Measurements from ENCODE around the gene SERINC3. TPM values are rescaled to one million over a fixed set of nuclear protein-coding genes. Genes with fewer than 3 reads are reported as not detected.

The SERINC3 gene
- total and polyA plus RNA-seq, 2 experiments from 2014 or later, result 80.0 to 128 TPM

DNA sequence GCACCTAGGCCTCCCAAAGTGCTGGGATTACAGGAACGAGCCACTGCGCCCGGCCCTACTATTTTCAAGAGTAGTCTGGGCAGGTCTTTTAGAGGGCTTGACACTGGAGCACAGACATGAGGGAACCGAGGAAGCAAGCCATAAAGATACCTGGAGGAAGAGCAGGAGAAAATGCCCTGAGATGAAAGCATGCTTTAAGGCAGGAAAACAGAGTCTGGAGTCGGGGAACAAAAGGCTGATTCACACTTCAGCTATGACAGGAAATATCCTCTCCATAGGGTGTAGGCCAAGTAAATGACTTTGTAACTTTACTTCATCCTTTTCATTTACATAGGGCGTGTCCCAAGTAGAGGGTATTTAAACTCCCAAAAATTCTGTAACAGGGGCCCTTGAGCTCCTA lies 4.3 kb upstream of the SERINC3 start:
- Histone ChIP-seq H3K4me2 (no peak overlapping the region), H3K27me3 (no peaks in the 10 kb centered on the region), H3K9me2 (replicated peaks; ENCODE audit: insufficient read depth) (no peaks in the 10 kb centered on the region), H3K4me3 (no peak overlapping the region), H4K20me1 (ENCODE audit: insufficient read depth, poor library complexity, severe bottlenecking) (peaks cover 2% of the 10 kb centered on the region), H3K36me3 (replicated peaks; ENCODE audit: insufficient read depth, low read depth) (no peaks in the 10 kb centered on the region), H2AFZ (no peak overlapping the region), H3K9me3 (ENCODE audit: low read depth) (no peaks in the 10 kb centered on the region), H3K79me2 (peaks cover 8% of the 10 kb centered on the region), H3K27ac (peak overlapping the region; percentile 47), H3K4me1 (ENCODE audit: insufficient read depth) (peaks cover 1% of the 10 kb centered on the region)
- TF ChIP-seq CTCF (IDR thresholded peaks at IDR 0.05; ENCODE audit: poor library complexity), result no peak
- TF ChIP-seq EZH2phosphoT487 (IDR thresholded peaks at IDR 0.05; ENCODE audit: low read depth, severe bottlenecking, unreplicated experiment), result no peak
- no peak for TF ChIP-seq EZH2 (IDR thresholded peaks at IDR 0.05; ENCODE audit: borderline replicate concordance)
- no peak for DNase-seq (ENCODE audit: low spot score)
- WGBS (ENCODE audit: low lambda C conversion rate, missing lambda C conversion rate), result 60% methylated on average over 6 of the region's 6 CpGs

GRCh38 chr20:44523746-44524145 lies 1.9 kb upstream of the SERINC3 start:
- Histone ChIP-seq H3K36me3 (replicated peaks; ENCODE audit: insufficient read depth, low read depth) (no peaks in the 10 kb centered on the region), H4K20me1 (ENCODE audit: insufficient read depth, poor library complexity, severe bottlenecking) (peaks cover 25% of the 10 kb centered on the region), H3K9me3 (ENCODE audit: low read depth) (no peaks in the 10 kb centered on the region), H2AFZ (no peak overlapping the region), H3K4me2 (peak overlapping the region; percentile 44), H3K4me1 (ENCODE audit: insufficient read depth) (peaks cover 22% of the 10 kb centered on the region), H3K79me2 (peaks cover 30% of the 10 kb centered on the region), H3K4me3 (no peak overlapping the region), H3K27ac (peak overlapping the region; percentile 42), H3K27me3 (no peaks in the 10 kb centered on the region), H3K9me2 (replicated peaks; ENCODE audit: insufficient read depth) (no peaks in the 10 kb centered on the region)
- DNase-seq (ENCODE audit: low spot score), result no peak
- TF ChIP-seq EZH2 (IDR thresholded peaks at IDR 0.05; ENCODE audit: borderline replicate concordance), result no peak
- TF ChIP-seq EZH2phosphoT487 (IDR thresholded peaks at IDR 0.05; ENCODE audit: low read depth, severe bottlenecking, unreplicated experiment), result no peak
- TF ChIP-seq CTCF (IDR thresholded peaks at IDR 0.05; ENCODE audit: poor library complexity), result no peak
- 14% methylated on average over 4 of the region's 4 CpGs for WGBS (ENCODE audit: low lambda C conversion rate, missing lambda C conversion rate)

DNA sequence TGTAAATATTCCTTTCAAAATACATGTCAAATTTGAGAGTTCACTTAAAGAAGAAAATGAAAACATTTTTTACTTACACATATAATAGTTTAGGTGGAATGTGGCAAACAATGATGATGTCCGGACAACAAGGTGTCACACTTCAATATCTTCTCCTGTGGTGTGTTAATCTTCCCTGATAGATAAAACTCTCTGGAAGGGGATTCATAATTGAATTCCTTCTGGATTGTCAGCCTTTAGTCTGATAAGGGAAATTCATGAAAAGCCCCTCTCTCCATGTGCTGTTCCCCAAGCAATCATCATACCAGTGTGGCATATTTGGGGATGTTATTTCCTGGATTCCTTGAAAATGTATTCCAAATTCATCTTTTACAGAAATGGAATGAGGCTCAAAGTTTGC lies 971 bp upstream of the SERINC3 start:
- no peaks in the 10 kb centered on the region for H3K9me2 ChIP-seq (replicated peaks; ENCODE audit: insufficient read depth)
- no peaks in the 10 kb centered on the region for H3K27me3 ChIP-seq
- H3K79me2 ChIP-seq, result peaks cover 39% of the 10 kb centered on the region
- no peak for TF ChIP-seq CTCF (IDR thresholded peaks at IDR 0.05; ENCODE audit: poor library complexity)
- no peak for TF ChIP-seq EZH2phosphoT487 (IDR thresholded peaks at IDR 0.05; ENCODE audit: low read depth, severe bottlenecking, unreplicated experiment)
- no peak for TF ChIP-seq EZH2 (IDR thresholded peaks at IDR 0.05; ENCODE audit: borderline replicate concordance)
- H2AFZ ChIP-seq, result no peak overlapping the region
- H3K9me3 ChIP-seq (ENCODE audit: low read depth), result no peaks in the 10 kb centered on the region
- H3K4me3 ChIP-seq, result no peak overlapping the region
- DNase-seq (ENCODE audit: low spot score), result no peak
- H3K4me2 ChIP-seq, result no peak overlapping the region
- 55% methylated on average over 1 of the region's 1 CpG for WGBS (ENCODE audit: low lambda C conversion rate, missing lambda C conversion rate)
- H3K4me1 ChIP-seq (ENCODE audit: insufficient read depth), result peaks cover 22% of the 10 kb centered on the region
- peaks cover 32% of the 10 kb centered on the region for H4K20me1 ChIP-seq (ENCODE audit: insufficient read depth, poor library complexity, severe bottlenecking)
- H3K27ac ChIP-seq, result peak overlapping the region; percentile 50
- no peaks in the 10 kb centered on the region for H3K36me3 ChIP-seq (replicated peaks; ENCODE audit: insufficient read depth, low read depth)

- no peaks in the 10 kb centered on the region for H3K36me3 ChIP-seq (replicated peaks; ENCODE audit: insufficient read depth, low read depth)
- no peaks in the 10 kb centered on the region for H3K9me2 ChIP-seq (replicated peaks; ENCODE audit: insufficient read depth)
- H3K4me1 ChIP-seq (ENCODE audit: insufficient read depth), result peaks cover 25% of the 10 kb centered on the region
- H3K27ac ChIP-seq, result peak overlapping the region; percentile 99
- no peak overlapping the region for H2AFZ ChIP-seq
- WGBS (ENCODE audit: low lambda C conversion rate, missing lambda C conversion rate), result 78% methylated on average over 3 of the region's 3 CpGs
- peak overlapping the region; percentile 95 for H3K4me2 ChIP-seq
- H4K20me1 ChIP-seq (ENCODE audit: insufficient read depth, poor library complexity, severe bottlenecking), result peaks cover 51% of the 10 kb centered on the region
- DNase-seq (ENCODE audit: low spot score), result no peak
- H3K4me3 ChIP-seq, result peak overlapping the region; percentile 74
- H3K9me3 ChIP-seq (ENCODE audit: low read depth), result no peaks in the 10 kb centered on the region
- H3K79me2 ChIP-seq, result peaks cover 59% of the 10 kb centered on the region
- no peaks in the 10 kb centered on the region for H3K27me3 ChIP-seq
- TF ChIP-seq EZH2phosphoT487 (IDR thresholded peaks at IDR 0.05; ENCODE audit: low read depth, severe bottlenecking, unreplicated experiment), result no peak
- TF ChIP-seq EZH2 (IDR thresholded peaks at IDR 0.05; ENCODE audit: borderline replicate concordance), result no peak
- no peak for TF ChIP-seq CTCF (IDR thresholded peaks at IDR 0.05; ENCODE audit: poor library complexity)
These were observed 989 bp downstream of the SERINC3 start for GRCh38 chr20:44520881-44521280.
